Measurements from ENCODE around the gene KCTD14.

DNA sequence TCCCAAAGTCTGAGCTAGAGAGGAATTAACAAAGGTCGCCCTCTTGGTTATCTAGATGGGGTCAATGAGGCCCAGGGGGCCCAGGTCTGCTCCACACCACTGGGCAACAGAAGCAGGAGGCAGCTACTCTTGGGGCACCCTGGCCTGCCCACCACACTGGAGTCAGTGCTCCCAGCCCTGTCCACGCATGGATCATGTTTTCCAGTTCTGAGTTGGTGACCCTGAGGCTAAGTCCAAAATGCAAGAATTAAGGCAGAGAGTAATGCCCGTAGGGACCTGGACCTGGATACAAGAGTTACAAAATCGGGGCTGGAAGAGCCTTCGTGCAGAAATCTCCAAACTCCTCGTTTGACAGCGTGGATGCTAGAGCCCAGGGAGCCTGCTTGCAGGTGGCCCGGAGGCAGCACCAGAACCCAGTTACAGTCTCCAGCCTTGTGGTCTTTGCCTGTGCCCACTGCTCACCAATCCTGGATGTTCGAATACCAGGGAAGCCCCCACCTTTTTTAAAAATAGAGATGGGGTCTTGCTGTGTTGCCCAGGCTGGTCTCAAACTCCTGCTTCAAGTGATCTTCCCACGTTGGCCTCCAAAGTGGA, 34.5 kb upstream of the KCTD14 start:
- TF ChIP-seq RAD21 (IDR thresholded peaks at IDR 0.05) (peak; percentile 23 to 29), EGR1 (IDR thresholded peaks at IDR 0.05; ENCODE audit: low read depth in 2 of 2) (peak in 1 of 2 donors; percentile 76), FOXA1 (IDR thresholded peaks at IDR 0.05) (no peak), HNF4A (conservative IDR thresholded peaks at IDR 0.05) (peak; percentile 96 to 98), YY1 (IDR thresholded peaks at IDR 0.05) (peak; percentile 35)
- TF ChIP-seq, protein P1, sequence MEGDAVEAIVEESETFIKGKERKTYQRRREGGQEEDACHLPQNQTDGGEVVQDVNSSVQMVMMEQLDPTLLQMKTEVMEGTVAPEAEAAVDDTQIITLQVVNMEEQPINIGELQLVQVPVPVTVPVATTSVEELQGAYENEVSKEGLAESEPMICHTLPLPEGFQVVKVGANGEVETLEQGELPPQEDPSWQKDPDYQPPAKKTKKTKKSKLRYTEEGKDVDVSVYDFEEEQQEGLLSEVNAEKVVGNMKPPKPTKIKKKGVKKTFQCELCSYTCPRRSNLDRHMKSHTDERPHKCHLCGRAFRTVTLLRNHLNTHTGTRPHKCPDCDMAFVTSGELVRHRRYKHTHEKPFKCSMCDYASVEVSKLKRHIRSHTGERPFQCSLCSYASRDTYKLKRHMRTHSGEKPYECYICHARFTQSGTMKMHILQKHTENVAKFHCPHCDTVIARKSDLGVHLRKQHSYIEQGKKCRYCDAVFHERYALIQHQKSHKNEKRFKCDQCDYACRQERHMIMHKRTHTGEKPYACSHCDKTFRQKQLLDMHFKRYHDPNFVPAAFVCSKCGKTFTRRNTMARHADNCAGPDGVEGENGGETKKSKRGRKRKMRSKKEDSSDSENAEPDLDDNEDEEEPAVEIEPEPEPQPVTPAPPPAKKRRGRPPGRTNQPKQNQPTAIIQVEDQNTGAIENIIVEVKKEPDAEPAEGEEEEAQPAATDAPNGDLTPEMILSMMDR (IDR thresholded peaks at IDR 0.05; ENCODE audit: low read depth, low read length, missing input control) = no peak
- TF ChIP-seq, protein P2, sequence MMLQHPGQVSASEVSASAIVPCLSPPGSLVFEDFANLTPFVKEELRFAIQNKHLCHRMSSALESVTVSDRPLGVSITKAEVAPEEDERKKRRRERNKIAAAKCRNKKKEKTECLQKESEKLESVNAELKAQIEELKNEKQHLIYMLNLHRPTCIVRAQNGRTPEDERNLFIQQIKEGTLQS (IDR thresholded peaks at IDR 0.05) = peak; percentile 76
- TF ChIP-seq, protein P3, sequence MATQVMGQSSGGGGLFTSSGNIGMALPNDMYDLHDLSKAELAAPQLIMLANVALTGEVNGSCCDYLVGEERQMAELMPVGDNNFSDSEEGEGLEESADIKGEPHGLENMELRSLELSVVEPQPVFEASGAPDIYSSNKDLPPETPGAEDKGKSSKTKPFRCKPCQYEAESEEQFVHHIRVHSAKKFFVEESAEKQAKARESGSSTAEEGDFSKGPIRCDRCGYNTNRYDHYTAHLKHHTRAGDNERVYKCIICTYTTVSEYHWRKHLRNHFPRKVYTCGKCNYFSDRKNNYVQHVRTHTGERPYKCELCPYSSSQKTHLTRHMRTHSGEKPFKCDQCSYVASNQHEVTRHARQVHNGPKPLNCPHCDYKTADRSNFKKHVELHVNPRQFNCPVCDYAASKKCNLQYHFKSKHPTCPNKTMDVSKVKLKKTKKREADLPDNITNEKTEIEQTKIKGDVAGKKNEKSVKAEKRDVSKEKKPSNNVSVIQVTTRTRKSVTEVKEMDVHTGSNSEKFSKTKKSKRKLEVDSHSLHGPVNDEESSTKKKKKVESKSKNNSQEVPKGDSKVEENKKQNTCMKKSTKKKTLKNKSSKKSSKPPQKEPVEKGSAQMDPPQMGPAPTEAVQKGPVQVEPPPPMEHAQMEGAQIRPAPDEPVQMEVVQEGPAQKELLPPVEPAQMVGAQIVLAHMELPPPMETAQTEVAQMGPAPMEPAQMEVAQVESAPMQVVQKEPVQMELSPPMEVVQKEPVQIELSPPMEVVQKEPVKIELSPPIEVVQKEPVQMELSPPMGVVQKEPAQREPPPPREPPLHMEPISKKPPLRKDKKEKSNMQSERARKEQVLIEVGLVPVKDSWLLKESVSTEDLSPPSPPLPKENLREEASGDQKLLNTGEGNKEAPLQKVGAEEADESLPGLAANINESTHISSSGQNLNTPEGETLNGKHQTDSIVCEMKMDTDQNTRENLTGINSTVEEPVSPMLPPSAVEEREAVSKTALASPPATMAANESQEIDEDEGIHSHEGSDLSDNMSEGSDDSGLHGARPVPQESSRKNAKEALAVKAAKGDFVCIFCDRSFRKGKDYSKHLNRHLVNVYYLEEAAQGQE (IDR thresholded peaks at IDR 0.05) = no peak

Measured in liver (tissue), 3 donors.